Activated T-cell treated with anti-CD3 and anti-CD28 coated beads, Interleukin-2, amount 50 U/mL, for 24 hours (primary cell): ENCODE data around the gene MT1B.

Experiments
- DNase-seq: peaks from one replicate; pipeline ENCODE4 v3.0.0-alpha.2; 2020
- H3K27ac Mint-ChIP-seq: 2 replicates; pipeline ENCODE4 v1.8.0; 2020; ENCODE audit warnings: mild to moderate bottlenecking, mixed read lengths
- H3K27me3 Mint-ChIP-seq: 2 replicates; pipeline ENCODE4 v1.8.0; 2020; ENCODE audit warnings: mixed read lengths
- H3K36me3 Mint-ChIP-seq: 2 replicates; pipeline ENCODE4 v1.8.0; 2020; ENCODE audit warnings: low read depth, mixed read lengths
- H3K4me1 Mint-ChIP-seq: 2 replicates; pipeline ENCODE4 v1.8.0; 2020; ENCODE audit warnings: low read depth, mixed read lengths
- H3K4me3 Mint-ChIP-seq: 2 replicates; pipeline ENCODE4 v1.8.0; 2020; ENCODE audit warnings: mild to moderate bottlenecking, moderate library complexity, mixed read lengths
- H3K9me3 Mint-ChIP-seq: 2 replicates; pipeline ENCODE4 v1.8.0; 2020; ENCODE audit warnings: mixed read lengths

Gene MT1B

GRCh38 chr16:56651586-56651985 lies at the start of gene MT1B:
Gene MT1B (plus strand): TSS chr16:56651886. CDS start chr16:56651954, 68 bp downstream.
- Mint-ChIP-seq H3K27me3 (peaks cover 37% of the 10 kb centered on the region), H3K27ac (no peak within 1 kb of the TSS), H3K4me1 (no peaks in the 10 kb centered on the region), H3K4me3 (no peak within 1 kb of the TSS), H3K36me3 (no peaks in the 10 kb centered on the region), H3K9me3 (no peaks in the 10 kb centered on the region)
- no peak for DNase-seq

GRCh38 chr16:56603589-56603988 lies 48.1 kb upstream of the MT1B start:
- no peak for DNase-seq

GRCh38 chr16:56604966-56605365 lies 46.7 kb upstream of the MT1B start:
- no peak overlapping the region for H3K27ac Mint-ChIP-seq
- no peak for DNase-seq
- peaks cover 11% of the 10 kb centered on the region for H3K27me3 Mint-ChIP-seq
- peaks cover 36% of the 10 kb centered on the region for H3K4me1 Mint-ChIP-seq
- no peaks in the 10 kb centered on the region for H3K9me3 Mint-ChIP-seq
- peaks cover 11% of the 10 kb centered on the region for H3K36me3 Mint-ChIP-seq
- no peak overlapping the region for H3K4me3 Mint-ChIP-seq

More at GRCh38 chr16:56603589-56603988, 48.1 kb upstream of the MT1B start:
- H3K9me3 Mint-ChIP-seq, result no peaks in the 10 kb centered on the region
- H3K4me1 Mint-ChIP-seq, result peaks cover 24% of the 10 kb centered on the region
- peaks cover 11% of the 10 kb centered on the region for H3K27me3 Mint-ChIP-seq
- no peak overlapping the region for H3K4me3 Mint-ChIP-seq
- no peak overlapping the region for H3K27ac Mint-ChIP-seq
- H3K36me3 Mint-ChIP-seq, result peaks cover 2% of the 10 kb centered on the region

GRCh38 chr16:56605475-56605874 lies 46.2 kb upstream of the MT1B start:
- Mint-ChIP-seq H3K27me3 (peaks cover 6% of the 10 kb centered on the region), H3K4me3 (no peak overlapping the region), H3K4me1 (peaks cover 41% of the 10 kb centered on the region), H3K36me3 (peaks cover 11% of the 10 kb centered on the region), H3K27ac (no peak overlapping the region), H3K9me3 (no peaks in the 10 kb centered on the region)
- DNase-seq, result no peak

GRCh38 chr16:56606071-56606475 lies 45.6 kb upstream of the MT1B start:
- H3K4me3 Mint-ChIP-seq, result no peak overlapping the region
- H3K4me1 Mint-ChIP-seq, result peaks cover 47% of the 10 kb centered on the region
- peaks cover 11% of the 10 kb centered on the region for H3K36me3 Mint-ChIP-seq
- peak overlapping the region; percentile 30 for H3K27ac Mint-ChIP-seq
- no peaks in the 10 kb centered on the region for H3K9me3 Mint-ChIP-seq
- DNase-seq, result no peak
- peaks cover 2% of the 10 kb centered on the region for H3K27me3 Mint-ChIP-seq

- H3K27ac Mint-ChIP-seq, result peak overlapping the region; percentile 29
- H3K4me3 Mint-ChIP-seq, result no peak overlapping the region
- no peaks in the 10 kb centered on the region for H3K9me3 Mint-ChIP-seq
- no peak for DNase-seq
- H3K27me3 Mint-ChIP-seq, result no peaks in the 10 kb centered on the region
- H3K4me1 Mint-ChIP-seq, result peaks cover 52% of the 10 kb centered on the region
- peaks cover 11% of the 10 kb centered on the region for H3K36me3 Mint-ChIP-seq
Measured at GRCh38 chr16:56606476-56607108, 45.1 kb upstream of the MT1B start.

GRCh38 chr16:56607109-56607618 lies 44.5 kb upstream of the MT1B start:
- Mint-ChIP-seq H3K27ac (peak overlapping the region; percentile 84), H3K27me3 (no peaks in the 10 kb centered on the region), H3K36me3 (peaks cover 11% of the 10 kb centered on the region), H3K9me3 (no peaks in the 10 kb centered on the region), H3K4me1 (peaks cover 55% of the 10 kb centered on the region), H3K4me3 (no peak overlapping the region)
- DNase-seq, result no peak

- DNase-seq, result no peak
- peaks cover 60% of the 10 kb centered on the region for H3K4me1 Mint-ChIP-seq
- H3K27ac Mint-ChIP-seq, result peak overlapping the region; percentile 84
Measured at GRCh38 chr16:56607675-56608042, 44.0 kb upstream of the MT1B start.

GRCh38 chr16:56608043-56608875 lies 43.4 kb upstream of the MT1B start, which contains the start of gene MT2A:
Gene MT2A (plus strand): TSS chr16:56608584. CDS start chr16:56608656, 72 bp downstream.
- Mint-ChIP-seq H3K4me3 (peak within 1 kb of the TSS; percentile 95), H3K4me1 (peaks cover 65% of the 10 kb centered on the region), H3K36me3 (peaks cover 11% of the 10 kb centered on the region), H3K9me3 (no peaks in the 10 kb centered on the region), H3K27me3 (no peaks in the 10 kb centered on the region), H3K27ac (peak within 1 kb of the TSS; percentile 93)
- DNase-seq, result peak; percentile 90

More at GRCh38 chr16:56607675-56608042, 44.0 kb upstream of the MT1B start:
- Mint-ChIP-seq H3K36me3 (peaks cover 11% of the 10 kb centered on the region), H3K27me3 (no peaks in the 10 kb centered on the region), H3K9me3 (no peaks in the 10 kb centered on the region), H3K4me3 (peak overlapping the region; percentile 65)

GRCh38 chr16:56608876-56609462 lies 42.7 kb upstream of the MT1B start:
- Mint-ChIP-seq H3K9me3 (no peaks in the 10 kb centered on the region), H3K4me1 (peaks cover 72% of the 10 kb centered on the region), H3K27ac (peak overlapping the region; percentile 93), H3K27me3 (no peaks in the 10 kb centered on the region), H3K36me3 (peaks cover 11% of the 10 kb centered on the region), H3K4me3 (peak overlapping the region; percentile 95)
- peak; percentile 52 for DNase-seq

- peaks cover 77% of the 10 kb centered on the region for H3K4me1 Mint-ChIP-seq
- H3K4me3 Mint-ChIP-seq, result peak overlapping the region; percentile 95
- peak overlapping the region; percentile 93 for H3K27ac Mint-ChIP-seq
- no peaks in the 10 kb centered on the region for H3K27me3 Mint-ChIP-seq
- DNase-seq, result peak; percentile 66
- H3K36me3 Mint-ChIP-seq, result peaks cover 11% of the 10 kb centered on the region
- H3K9me3 Mint-ChIP-seq, result no peaks in the 10 kb centered on the region
Measured at GRCh38 chr16:56609463-56609921, 42.2 kb upstream of the MT1B start.

- Mint-ChIP-seq H3K9me3 (no peaks in the 10 kb centered on the region), H3K27me3 (no peaks in the 10 kb centered on the region), H3K4me3 (peak overlapping the region; percentile 95), H3K4me1 (peaks cover 83% of the 10 kb centered on the region), H3K27ac (peak overlapping the region; percentile 93), H3K36me3 (peaks cover 11% of the 10 kb centered on the region)
- peak; percentile 75 for DNase-seq
Measured at GRCh38 chr16:56610017-56610608, 41.6 kb upstream of the MT1B start.

GRCh38 chr16:56610609-56611111 lies 41.0 kb upstream of the MT1B start:
- H3K4me1 Mint-ChIP-seq, result peaks cover 88% of the 10 kb centered on the region
- no peak for DNase-seq
- peak overlapping the region; percentile 95 for H3K4me3 Mint-ChIP-seq
- no peaks in the 10 kb centered on the region for H3K9me3 Mint-ChIP-seq
- H3K36me3 Mint-ChIP-seq, result peaks cover 11% of the 10 kb centered on the region
- H3K27me3 Mint-ChIP-seq, result no peaks in the 10 kb centered on the region
- H3K27ac Mint-ChIP-seq, result peak overlapping the region; percentile 93

- no peak overlapping the region for H3K4me3 Mint-ChIP-seq
- H3K36me3 Mint-ChIP-seq, result peaks cover 11% of the 10 kb centered on the region
- H3K4me1 Mint-ChIP-seq, result peaks cover 83% of the 10 kb centered on the region
- H3K27me3 Mint-ChIP-seq, result peaks cover 1% of the 10 kb centered on the region
- H3K27ac Mint-ChIP-seq, result peak overlapping the region; percentile 93
- H3K9me3 Mint-ChIP-seq, result no peaks in the 10 kb centered on the region
- no peak for DNase-seq
Measured at GRCh38 chr16:56611281-56611833, 40.3 kb upstream of the MT1B start.
